Stimulated activated CD8-positive, alpha-beta memory T cell treated with anti-CD3 and anti-CD28 coated beads, Interleukin-12 subunit alpha, Interleukin-12 subunit beta, amount 100 ng/mL, for 24 hours (primary cell): Measurements from ENCODE around the gene ADPRHL1.
A peak's percentile ranks its signal among the peaks of the same experiment; 100 is the strongest.

Experiments
- DNase-seq: peaks from one replicate; pipeline ENCODE4 v3.0.0-alpha.2; 2020; ENCODE audit errors: extremely low read depth

Gene ADPRHL1

GRCh38 chr13:113452942-113453901 lies at the start of gene ADPRHL1:
Gene ADPRHL1, minus strand, starts transcription at chr13:113453488. Its CDS starts 51 bp downstream, at chr13:113453437.
- DNase-seq: no peak

- no peak for DNase-seq
Measured at GRCh38 chr13:113502686-113503085, 49.4 kb upstream of the ADPRHL1 start.

- no peak for DNase-seq
Measured at GRCh38 chr13:113500530-113501265, 47.4 kb upstream of the ADPRHL1 start.

- DNase-seq: no peak
Measured at GRCh38 chr13:113499936-113500335, 46.6 kb upstream of the ADPRHL1 start.

GRCh38 chr13:113498905-113499304 lies 45.6 kb upstream of the ADPRHL1 start:
- no peak for DNase-seq

GRCh38 chr13:113497217-113497616 lies 43.9 kb upstream of the ADPRHL1 start:
- no peak for DNase-seq

GRCh38 chr13:113495494-113496210 lies 42.4 kb upstream of the ADPRHL1 start:
- DNase-seq: no peak

GRCh38 chr13:113493315-113493951 lies 40.1 kb upstream of the ADPRHL1 start:
- no peak for DNase-seq

- no peak for DNase-seq
Measured at GRCh38 chr13:113491982-113492381, 38.7 kb upstream of the ADPRHL1 start.

- no peak for DNase-seq
Measured at GRCh38 chr13:113491418-113491883, 38.2 kb upstream of the ADPRHL1 start.

GRCh38 chr13:113490496-113491417 lies 37.5 kb upstream of the ADPRHL1 start, which contains the start of gene DCUN1D2:
Gene DCUN1D2, minus strand, starts transcription at chr13:113490711. Its CDS starts 42 bp downstream, at chr13:113490669.
- DNase-seq: peak; percentile 38

GRCh38 chr13:113489549-113490495 lies 36.5 kb upstream of the ADPRHL1 start:
- DNase-seq: no peak

GRCh38 chr13:113489171-113489548 lies 35.9 kb upstream of the ADPRHL1 start:
- DNase-seq: no peak

- DNase-seq: no peak
Measured at GRCh38 chr13:113488283-113488682, 35.0 kb upstream of the ADPRHL1 start.

GRCh38 chr13:113486698-113487097 lies 33.4 kb upstream of the ADPRHL1 start:
- DNase-seq: no peak

- DNase-seq: no peak
Measured at GRCh38 chr13:113485545-113485944, 32.3 kb upstream of the ADPRHL1 start.

- DNase-seq: no peak
Measured at GRCh38 chr13:113483504-113484293, 30.4 kb upstream of the ADPRHL1 start.

GRCh38 chr13:113483081-113483480 lies 29.8 kb upstream of the ADPRHL1 start:
- no peak for DNase-seq
